ENCODE data around the gene SENP5.
"Not testable (repeated sequence)": the region's sequence is repeated elsewhere in the genome, so short reads cannot be mapped to it uniquely, and the experiment has no call there.

Gene SENP5

GRCh38 chr3:196942915-196943277, 75.2 kb downstream of the SENP5 start:
- DNase-seq: peak; percentile 3

DNA sequence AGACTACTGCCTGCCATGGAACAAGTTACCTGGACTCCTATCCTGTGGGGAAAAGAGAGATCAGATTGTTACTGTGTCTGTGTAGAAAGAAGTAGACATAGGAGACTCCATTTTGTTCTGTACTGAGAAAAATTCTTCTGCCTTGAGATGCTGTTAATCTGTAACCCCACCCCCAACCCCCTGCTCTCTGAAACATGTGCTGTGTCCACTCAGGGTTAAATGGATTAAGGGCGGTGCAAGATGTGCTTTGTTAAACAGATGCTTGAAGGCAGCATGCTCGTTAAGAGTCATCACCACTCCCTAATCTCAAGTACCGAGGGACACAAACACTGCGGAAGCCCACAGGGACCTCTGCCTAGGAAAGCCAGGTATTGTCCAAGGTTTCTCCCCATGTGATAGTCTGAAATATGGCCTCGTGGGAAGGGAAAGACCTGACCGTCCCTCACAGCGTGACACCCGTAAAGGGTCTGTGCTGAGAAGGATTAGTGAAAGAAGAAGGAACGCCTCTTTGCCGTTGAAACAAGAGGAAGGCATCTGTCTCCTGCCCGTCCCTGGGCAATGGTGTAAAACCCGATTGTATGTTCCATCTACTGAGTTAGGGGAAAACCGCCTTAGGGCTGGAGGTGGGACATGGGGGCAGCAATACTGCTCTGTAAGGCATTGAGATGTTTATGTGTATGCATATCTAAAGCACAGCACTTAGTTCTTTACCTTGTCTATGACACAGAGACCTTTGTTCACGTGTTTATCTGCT, 76.5 kb downstream of the SENP5 start:
- DNase-seq: not testable (repeated sequence)

DNA sequence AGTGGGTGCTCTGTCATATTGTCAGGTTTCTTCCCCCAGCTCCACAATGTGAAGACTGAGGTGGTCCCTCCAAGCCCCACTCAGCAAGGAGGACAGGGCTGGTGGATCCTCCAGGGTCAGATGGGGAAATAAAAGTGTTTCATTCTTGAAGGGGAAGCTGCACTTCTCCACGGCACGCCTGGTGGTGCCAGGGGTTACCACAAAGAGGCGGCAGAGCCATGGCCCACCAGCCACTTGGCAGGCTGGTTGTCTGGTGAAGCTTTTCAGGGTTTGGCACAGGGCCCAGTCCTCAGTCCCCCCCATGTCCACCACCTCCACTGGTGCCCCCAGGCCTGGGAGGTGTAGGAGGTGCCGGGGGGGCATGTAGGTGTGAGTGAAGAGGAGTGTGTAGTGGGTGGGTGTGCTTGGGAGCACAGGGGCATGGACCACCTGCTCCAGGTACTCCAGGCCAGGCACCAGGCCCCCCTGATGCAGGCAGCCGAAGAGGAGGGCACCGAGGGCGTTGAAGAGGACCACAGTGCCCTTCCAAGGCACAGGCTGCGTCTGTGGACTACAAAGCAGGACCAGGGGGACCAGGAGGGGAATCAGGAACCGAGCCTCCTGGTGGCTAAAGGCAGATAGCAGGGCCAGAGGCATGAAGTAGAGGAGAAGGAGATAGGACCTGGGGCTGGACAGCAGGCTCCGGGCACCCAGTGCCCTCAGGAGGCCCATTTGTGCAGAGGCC, 79.6 kb downstream of the SENP5 start:
- DNase-seq: no peak

DNA sequence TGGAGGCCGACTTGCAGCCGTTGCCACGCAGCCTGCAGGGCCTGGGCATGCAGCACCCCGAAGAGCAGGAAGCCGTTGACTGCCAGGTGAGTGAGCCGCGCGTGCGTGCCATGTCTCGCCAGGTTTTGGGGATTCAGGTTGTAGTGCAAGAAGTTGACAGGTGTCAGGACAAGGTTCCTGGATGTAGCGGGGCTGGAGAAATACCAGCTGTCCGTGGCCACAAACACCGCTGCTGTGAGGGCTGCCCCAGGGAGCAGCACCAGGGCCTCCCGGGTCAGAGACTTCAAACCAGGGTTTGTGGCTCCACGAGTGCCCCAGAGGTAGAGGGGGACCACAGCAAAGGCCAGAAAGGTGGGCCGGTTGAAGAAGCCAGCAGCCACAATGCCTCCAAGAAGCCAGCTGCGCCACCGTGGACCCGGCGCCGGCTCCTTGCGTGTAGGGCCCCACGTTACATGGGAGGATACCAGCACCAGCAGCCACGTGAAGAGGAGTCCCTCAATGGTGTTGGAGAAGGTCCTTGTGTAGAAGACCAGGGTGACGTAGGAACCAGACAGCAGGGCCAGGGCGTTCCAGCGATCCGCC, 80.2 kb downstream of the SENP5 start:
- no peak for DNase-seq

GRCh38 chr3:196948442-196949284, 80.9 kb downstream of the SENP5 start:
- no peak for DNase-seq

GRCh38 chr3:196949285-196949619, 81.5 kb downstream of the SENP5 start:
- no peak for DNase-seq

DNA sequence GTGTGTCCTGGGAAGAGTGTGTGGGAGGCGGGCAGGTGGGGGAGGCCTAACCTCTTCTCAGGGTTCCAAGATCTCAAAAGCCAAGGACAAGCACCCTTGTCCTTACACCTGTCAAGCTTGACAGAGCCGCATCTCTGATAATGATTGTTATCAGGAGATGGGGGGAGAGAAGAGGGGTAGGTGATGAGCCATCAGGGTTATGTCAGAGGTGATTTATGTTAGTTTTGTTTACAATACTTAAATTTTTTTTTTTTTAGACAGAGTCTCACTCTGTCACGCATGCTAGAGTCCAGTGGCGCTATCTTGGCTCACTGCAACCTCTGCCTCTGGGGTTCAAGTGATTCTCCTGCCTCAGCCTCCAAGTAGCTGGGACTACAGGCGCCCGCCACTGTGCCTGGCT, 82.0 kb downstream of the SENP5 start:
- no peak for DNase-seq

GRCh38 chr3:196951371-196951770, 83.7 kb downstream of the SENP5 start:
- no peak for DNase-seq

GRCh38 chr3:196954832-196955231, 87.1 kb downstream of the SENP5 start:
- no peak for DNase-seq

- DNase-seq: no peak
These were observed 94.6 kb downstream of the SENP5 start for GRCh38 chr3:196962108-196962929.

DNA sequence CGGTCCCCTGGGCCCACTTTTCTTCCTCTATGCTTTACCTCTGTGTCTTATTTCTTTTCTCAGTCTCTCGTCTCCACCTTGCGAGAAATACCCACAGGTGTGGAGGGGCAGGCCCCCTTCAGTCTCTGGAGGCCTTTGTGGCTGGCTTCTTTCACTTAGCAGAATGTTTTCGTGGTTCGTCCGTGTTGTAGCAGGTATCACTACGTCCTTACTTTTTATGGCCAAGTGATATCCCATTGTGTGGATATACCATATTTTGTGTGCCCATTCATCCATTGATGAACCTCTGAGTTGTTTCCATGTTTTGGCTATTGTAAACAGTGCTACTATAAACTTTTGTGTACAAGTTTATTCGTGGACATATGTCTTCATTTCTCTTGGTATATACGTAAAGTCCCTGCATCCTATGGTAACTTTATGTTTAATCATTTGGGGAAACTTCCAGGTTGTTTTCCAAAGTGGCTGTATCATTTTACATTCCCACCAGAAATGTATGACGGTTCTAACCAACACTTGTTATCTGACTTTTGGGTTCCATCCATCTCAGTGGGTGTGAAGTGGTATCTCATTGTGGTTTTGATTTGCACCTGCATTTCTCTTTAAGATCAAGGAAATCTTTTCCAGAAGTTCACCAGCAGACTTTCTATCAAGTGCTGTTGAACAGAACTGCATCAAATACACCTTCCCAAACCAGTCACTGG, 95.4 kb downstream of the SENP5 start:
- no peak for DNase-seq

- DNase-seq: no peak
These were observed 95.9 kb downstream of the SENP5 start for GRCh38 chr3:196963631-196963953.

- DNase-seq: no peak
These were observed 97.5 kb downstream of the SENP5 start for GRCh38 chr3:196965112-196965803.

DNA sequence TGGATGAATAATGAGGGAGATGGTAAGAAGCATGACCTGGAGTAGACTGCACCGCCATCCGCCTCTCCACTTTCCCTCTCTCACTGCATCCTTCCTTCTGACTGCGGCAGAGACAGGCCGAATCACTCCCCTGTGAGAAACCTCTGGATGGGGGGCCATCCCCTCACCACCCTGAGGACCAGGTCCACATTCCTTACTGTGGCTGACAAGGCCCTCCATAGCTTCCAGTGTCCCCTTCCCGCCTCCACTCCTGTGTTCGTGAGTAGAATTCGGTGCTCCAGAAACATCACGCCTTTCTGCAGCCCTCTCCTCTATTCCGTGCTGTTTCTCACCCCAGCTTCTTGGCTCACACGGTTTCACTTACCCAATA, 98.1 kb downstream of the SENP5 start:
- no peak for DNase-seq

DNA sequence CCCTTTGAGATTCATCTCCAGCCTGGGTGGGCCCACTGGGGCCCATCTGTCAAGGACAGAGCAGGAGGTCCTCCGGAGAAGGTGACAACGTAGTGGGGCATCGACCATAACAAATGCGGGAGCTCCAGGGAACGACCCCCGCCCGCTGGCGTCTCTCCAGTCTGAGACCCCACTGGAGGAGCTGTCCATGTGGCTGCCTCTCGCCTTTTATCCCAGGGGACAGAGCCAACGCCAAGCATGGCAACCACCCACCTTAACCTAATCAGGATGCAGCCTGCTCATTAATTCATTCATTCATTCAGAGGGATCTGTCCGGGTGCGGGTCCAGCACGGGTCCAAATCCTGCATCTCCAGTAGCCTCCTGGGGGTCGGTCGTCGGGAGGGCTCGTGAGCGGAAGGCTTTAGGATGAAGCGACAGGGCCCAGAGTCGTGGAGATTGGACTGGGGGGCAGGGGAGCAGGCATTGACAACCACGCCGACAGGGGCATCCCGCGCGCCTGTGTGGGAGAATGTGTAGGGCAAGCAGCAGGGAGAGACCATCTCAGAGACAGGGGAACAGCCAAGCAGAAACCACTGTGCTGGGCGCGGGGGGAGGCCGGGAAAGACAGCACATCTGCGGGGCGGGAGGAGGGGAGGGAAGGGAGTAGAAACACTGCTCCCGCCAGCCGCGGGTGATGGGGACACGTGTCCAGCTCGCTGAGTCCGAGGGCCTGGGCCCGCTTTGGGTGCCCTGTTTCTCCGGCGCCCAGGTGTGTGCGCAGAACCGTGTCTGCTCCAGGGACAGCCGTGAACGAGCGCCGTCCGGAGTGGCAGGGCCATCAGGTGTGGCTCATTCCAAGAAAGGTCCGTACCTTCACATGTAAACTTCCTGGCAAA, 99.0 kb downstream of the SENP5 start:
- DNase-seq: no peak

GRCh38 chr3:196967412-196968232, 99.9 kb downstream of the SENP5 start:
- DNase-seq: no peak

GRCh38 chr3:196968233-196969133, 100.8 kb downstream of the SENP5 start, which contains the start of gene PIGZ:
Gene PIGZ (minus strand): TSS chr3:196968833. CDS start chr3:196952031, 16,802 bp downstream.
- no peak for DNase-seq

DNA sequence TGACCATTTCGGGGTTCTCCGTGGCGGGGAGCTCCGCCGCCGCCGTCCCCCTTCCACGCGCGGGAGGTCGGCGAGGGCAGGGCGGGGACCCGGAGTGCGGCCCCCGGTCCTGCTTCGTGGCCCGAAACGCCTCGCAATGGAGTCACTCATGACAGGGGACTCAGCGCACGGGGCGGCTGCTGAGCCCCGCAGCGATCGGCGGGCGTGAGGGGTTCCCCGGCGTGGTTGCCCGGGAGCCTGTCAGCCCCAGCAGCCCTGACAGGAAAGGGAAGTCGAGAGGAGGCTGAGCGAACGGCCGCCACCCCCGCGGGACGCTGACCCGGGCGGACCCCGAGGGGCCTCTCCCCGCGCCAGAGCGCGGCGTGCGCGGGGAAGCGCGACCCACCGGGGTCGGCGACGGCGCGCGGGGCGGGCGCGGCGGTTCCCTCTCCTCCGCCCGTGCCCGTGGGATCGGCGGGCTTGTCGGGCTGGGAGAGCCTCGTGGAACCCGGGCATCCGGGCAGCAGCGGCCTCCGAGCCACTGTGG, 101.5 kb downstream of the SENP5 start:
- DNase-seq: no peak
